Naive B cell (primary cell): ENCODE measurements around the gene CCDC74B. TPM values are rescaled to one million over a fixed set of nuclear protein-coding genes. Genes with fewer than 3 reads are reported as not detected.
A peak's percentile ranks its signal among the peaks of the same experiment; 100 is the strongest.
"Not testable (repeated sequence)": the region's sequence is repeated elsewhere in the genome, so short reads cannot be mapped to it uniquely, and the experiment has no call there.

Experiments used
- ATAC-seq, 2 donors: fragments of 150-1000 bp; cut with Tn5 transposase; 2 replicates each; pipeline ENCODE4 v1.10.0; 2021; ENCODE audit warnings: low read depth in 2 of 2, mild to moderate bottlenecking in 2 of 2, moderate library complexity in 2 of 2
- DNase-seq: peaks from one replicate; pipeline ENCODE4 v3.0.0; 2022
- H3K27ac Mint-ChIP-seq, 6 donors: one replicate each; pipeline ENCODE4 v1.8.0; 2020 to 2022; ENCODE audit warnings: mild to moderate bottlenecking in 6 of 6, mixed read lengths in 6 of 6, moderate library complexity in 5 of 6, inconsistent platforms in 2 of 6
- H3K27me3 Mint-ChIP-seq, 3 donors: one replicate each; pipeline ENCODE4 v1.8.0; 2021 to 2022; ENCODE audit warnings: mixed read lengths in 3 of 3, mild to moderate bottlenecking in 1 of 3
- H3K36me3 Mint-ChIP-seq, 2 donors: one replicate each; pipeline ENCODE4 v1.8.0; 2020 to 2022; ENCODE audit warnings: mixed read lengths in 2 of 2, inconsistent platforms in 1 of 2, mild to moderate bottlenecking in 1 of 2
- H3K4me1 Mint-ChIP-seq, 3 donors: one replicate each; pipeline ENCODE4 v1.8.0; 2020 to 2022; ENCODE audit warnings: mixed read lengths in 3 of 3, inconsistent platforms in 1 of 3, mild to moderate bottlenecking in 1 of 3, moderate library complexity in 1 of 3
- H3K4me3 Mint-ChIP-seq, 8 donors: one replicate each; pipeline ENCODE4 v1.8.0; 2020 to 2022; ENCODE audit warnings: mild to moderate bottlenecking in 8 of 8, mixed read lengths in 8 of 8, moderate library complexity in 8 of 8, inconsistent platforms in 2 of 8
- H3K9me3 Mint-ChIP-seq, 7 donors: one replicate each; pipeline ENCODE4 v1.8.0; 2020 to 2022; ENCODE audit warnings: mixed read lengths in 7 of 7, mild to moderate bottlenecking in 5 of 7, inconsistent platforms in 2 of 7, moderate library complexity in 1 of 7
- polyA plus RNA-seq, 6 donors: library from polyadenylated mRNA; unstranded; fragments of 300-500 nt; fragmentation: Illumina TruSeq; gene quantifications; one replicate each; pipeline ENCODE4 v1.2.3, GENCODE V29; 2021; ENCODE audit warnings: low read depth in 6 of 6

The CCDC74B gene
- polyA plus RNA-seq, 6 donors from 2014 or later, result not detected

GRCh38 chr2:130136546-130136945 is 8.4 kb downstream of the CCDC74B start:
- H3K4me1 Mint-ChIP-seq, H3K27ac Mint-ChIP-seq, ATAC-seq, H3K36me3 Mint-ChIP-seq, H3K27me3 Mint-ChIP-seq, H3K9me3 Mint-ChIP-seq, DNase-seq, H3K4me3 Mint-ChIP-seq: not testable (repeated sequence)

DNA sequence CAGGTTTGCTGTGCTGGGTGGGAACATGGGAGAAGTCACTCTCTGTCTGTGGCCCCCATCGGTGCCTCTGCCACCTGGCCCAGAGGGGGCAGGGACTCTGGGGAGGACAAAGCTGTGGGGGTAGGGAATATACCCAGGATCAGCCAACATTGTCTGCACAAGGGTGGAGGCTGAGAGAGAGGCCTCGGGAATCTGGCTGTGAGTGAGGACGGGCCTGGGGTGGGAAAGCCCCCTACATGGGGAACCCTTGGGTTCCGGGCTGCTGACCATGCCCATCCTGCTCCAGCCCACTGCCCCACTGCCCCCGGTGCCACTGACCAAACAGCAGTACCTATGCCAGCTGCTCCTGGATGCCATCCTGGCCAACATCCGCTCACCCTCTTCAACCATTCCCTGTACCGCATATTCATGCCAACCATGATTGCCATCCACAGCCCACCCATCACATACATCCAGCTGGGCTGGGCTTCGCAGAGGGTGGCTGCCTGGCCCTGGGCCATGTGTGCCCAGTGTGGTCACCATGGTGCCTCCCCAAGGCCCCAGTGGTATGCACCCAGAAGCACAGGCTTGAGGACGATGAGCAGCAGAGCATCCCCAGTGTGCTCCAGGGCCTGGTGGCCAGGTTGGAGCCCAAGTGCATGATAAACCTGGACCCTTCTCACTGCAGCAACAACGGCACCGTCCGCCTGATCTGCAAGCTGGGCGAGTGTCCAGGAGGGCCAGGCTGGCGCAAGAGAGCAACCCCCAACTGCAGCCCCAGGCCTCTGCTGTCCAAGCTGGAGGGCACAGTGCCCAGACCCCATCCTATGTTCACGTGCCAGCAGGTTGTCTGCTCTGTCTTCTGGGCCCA is 9.0 kb downstream of the CCDC74B start:
- Mint-ChIP-seq H3K4me1 (no peaks in the 10 kb centered on the region), H3K36me3 (no peaks in the 10 kb centered on the region), H3K27ac (no peak overlapping the region), H3K9me3 (no peaks in the 10 kb centered on the region), H3K4me3 (peak overlapping the region in 1 of 8 donors; percentile 15), H3K27me3 (no peaks in the 10 kb centered on the region)
- no peak for DNase-seq
- ATAC-seq, result no peak

GRCh38 chr2:130129120-130129829 is 15.6 kb downstream of the CCDC74B start, which contains the start of gene POTEF:
Gene POTEF (minus strand): TSS chr2:130129222. CDS start chr2:130120515, 8,707 bp downstream.
- not testable (repeated sequence) for H3K9me3 Mint-ChIP-seq, H3K27me3 Mint-ChIP-seq, DNase-seq, H3K4me1 Mint-ChIP-seq, H3K27ac Mint-ChIP-seq, H3K36me3 Mint-ChIP-seq, ATAC-seq, H3K4me3 Mint-ChIP-seq

DNA sequence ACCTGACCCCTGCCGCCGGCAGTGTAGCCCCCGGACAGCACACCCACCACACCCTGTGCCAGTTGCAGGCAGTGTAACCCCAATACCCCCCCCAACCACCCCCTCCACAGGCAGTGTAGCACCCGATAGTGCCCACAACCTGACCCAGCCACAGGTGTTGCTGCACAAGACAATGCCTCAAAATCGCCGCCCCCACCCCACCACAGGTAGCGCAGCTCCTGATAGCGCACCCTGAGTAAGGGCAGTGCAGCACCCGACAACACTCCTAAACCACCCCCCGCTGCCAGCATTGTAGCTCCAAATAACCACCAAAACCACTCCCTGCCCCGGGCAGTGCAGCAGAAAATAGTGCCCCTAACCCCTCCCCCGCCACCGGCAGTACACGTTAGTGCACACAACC is 16.4 kb downstream of the CCDC74B start:
- not testable (repeated sequence) for H3K9me3 Mint-ChIP-seq, H3K27me3 Mint-ChIP-seq, H3K36me3 Mint-ChIP-seq, DNase-seq, ATAC-seq, H3K4me1 Mint-ChIP-seq, H3K4me3 Mint-ChIP-seq, H3K27ac Mint-ChIP-seq

- not testable (repeated sequence) for DNase-seq, H3K27me3 Mint-ChIP-seq, H3K36me3 Mint-ChIP-seq
Measured at GRCh38 chr2:130127726-130128125, 17.2 kb downstream of the CCDC74B start.

DNA sequence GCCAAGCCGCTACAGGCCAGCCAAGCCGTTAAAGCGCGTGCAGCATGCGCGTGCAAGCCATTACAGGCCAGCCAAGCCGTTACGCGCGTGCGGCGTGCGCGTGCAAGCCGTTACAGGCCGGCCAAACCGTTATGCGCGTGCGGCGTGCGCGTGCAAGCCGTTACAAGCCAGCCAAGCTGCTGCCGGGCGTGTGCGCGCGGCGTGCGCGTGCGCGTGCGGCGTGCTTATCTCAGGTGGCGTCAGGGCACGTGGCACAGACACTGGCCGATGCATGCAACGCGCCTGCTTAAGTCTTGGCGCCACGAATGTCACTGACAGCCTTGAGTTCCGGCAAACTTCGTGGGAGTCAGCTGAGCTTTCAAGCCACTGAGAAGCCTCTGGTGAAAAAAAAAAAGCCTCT is 24.0 kb downstream of the CCDC74B start:
- DNase-seq, H3K27ac Mint-ChIP-seq, H3K27me3 Mint-ChIP-seq, ATAC-seq, H3K36me3 Mint-ChIP-seq, H3K4me3 Mint-ChIP-seq, H3K4me1 Mint-ChIP-seq, H3K9me3 Mint-ChIP-seq: not testable (repeated sequence)

More at GRCh38 chr2:130127726-130128125, 17.2 kb downstream of the CCDC74B start:
- H3K27ac Mint-ChIP-seq, ATAC-seq, H3K4me1 Mint-ChIP-seq, H3K9me3 Mint-ChIP-seq, H3K4me3 Mint-ChIP-seq: not testable (repeated sequence)

- not testable (repeated sequence) for H3K9me3 Mint-ChIP-seq, H3K27me3 Mint-ChIP-seq, H3K4me1 Mint-ChIP-seq, ATAC-seq, H3K36me3 Mint-ChIP-seq, H3K4me3 Mint-ChIP-seq, H3K27ac Mint-ChIP-seq, DNase-seq
Measured at GRCh38 chr2:130102597-130103363, 42.1 kb downstream of the CCDC74B start.

Other genes with a start within 250 kb of the CCDC74B start
- gene RAB6C, start 165.4 kb downstream of the CCDC74B start, polyA plus RNA-seq, result not detected
- gene POTEF, start 15.9 kb downstream of the CCDC74B start, polyA plus RNA-seq, result not detected
- 10 to 100 TPM; 20.2 to 41.4 (median 27.7) TPM for gene SMPD4, start 36.5 kb upstream of the CCDC74B start, polyA plus RNA-seq
- 100 to 1,000 TPM; 118 to 165 (median 141) TPM for gene MZT2B, start 37.1 kb upstream of the CCDC74B start, polyA plus RNA-seq
- not detected for gene TUBA3E, start 53.3 kb upstream of the CCDC74B start, polyA plus RNA-seq
- gene IMP4, start 197.8 kb upstream of the CCDC74B start, polyA plus RNA-seq, result 100 to 1,000 TPM in 2 of 6 donors, 10 to 100 TPM in 4; 62.0 to 112 (median 85.3) TPM
- gene PTPN18, start 210.9 kb upstream of the CCDC74B start, polyA plus RNA-seq, result 10 to 100 TPM; 57.8 to 83.3 (median 68.5) TPM